Neural cell (in vitro differentiated cells): ENCODE results near the gene ARHGEF2. TPM values are rescaled to one million over a fixed set of nuclear protein-coding genes. Genes with fewer than 3 reads are reported as not detected.

Source experiments
- H2AFZ ChIP-seq: fragments of 200-600, 300-800 bp; sonication (generic), shearing (Covaris generic); 2 replicates; pipeline ENCODE4 v1.6.0; 2014; ENCODE audit warnings: low read depth, mild to moderate bottlenecking, antibody characterized with exemption, low read length, moderate library complexity
- H3F3A ChIP-seq: fragments of 200-600 bp; shearing (Covaris generic); 2 replicates; pipeline ENCODE4 v1.6.1; 2016; ENCODE audit warnings: mild to moderate bottlenecking, moderate library complexity, mixed read lengths, antibody characterized with exemption, low read length; ENCODE audit not compliant: insufficient read depth, poor library complexity, severe bottlenecking
- H3K27ac ChIP-seq: fragments of 200-600, 300-800 bp; sonication (generic), shearing (Covaris generic); 2 replicates; pipeline ENCODE4 v1.5.1; 2014; ENCODE audit warnings: mild to moderate bottlenecking, low read length, moderate library complexity
- H3K27me3 ChIP-seq: fragments of 300-800, 200-600 bp; sonication (generic), shearing (Covaris generic); 2 replicates; pipeline ENCODE4 v1.6.0; 2014; ENCODE audit warnings: mild to moderate bottlenecking, low read depth, low read length, moderate library complexity; ENCODE audit not compliant: insufficient read depth
- H3K36me3 ChIP-seq: fragments of 300-800, 200-600 bp; sonication (generic), shearing (Covaris generic); 2 replicates; pipeline ENCODE4 v1.5.1; 2014; ENCODE audit warnings: mild to moderate bottlenecking, antibody characterized with exemption, low read length, moderate library complexity; ENCODE audit not compliant: insufficient read depth
- H3K4me2 ChIP-seq: fragments of 300-800, 200-600 bp; sonication (generic), shearing (Covaris generic); 2 replicates; pipeline ENCODE4 v1.6.0; 2014; ENCODE audit warnings: mild to moderate bottlenecking, low read length
- H3K4me3 ChIP-seq: fragments of 300-800, 200-600 bp; sonication (generic), shearing (Covaris generic); 2 replicates; pipeline ENCODE4 v1.5.1; 2014; ENCODE audit warnings: mild to moderate bottlenecking, low read length, moderate library complexity
- H3K79me2 ChIP-seq: fragments of 200-600 bp; shearing (Covaris generic); replicated peaks from 2 replicates; pipeline ENCODE4 v1.6.0; 2014; ENCODE audit warnings: mild to moderate bottlenecking, low read length, moderate library complexity; ENCODE audit not compliant: insufficient read depth
- H3K9ac ChIP-seq: fragments of 300-800, 200-600 bp; sonication (generic), shearing (Covaris generic); 2 replicates; pipeline ENCODE4 v1.6.1; 2016; ENCODE audit warnings: mild to moderate bottlenecking, low read length, mixed read lengths
- H3K9me2 ChIP-seq: fragments of 200-600 bp; shearing (Covaris generic); 2 replicates; pipeline ENCODE4 v1.6.1; 2016; ENCODE audit warnings: mild to moderate bottlenecking, low read length, mixed read lengths; ENCODE audit not compliant: insufficient read depth
- H3K9me3 ChIP-seq: fragments of 200-600, 300-800 bp; sonication (generic), shearing (Covaris generic); 2 replicates; pipeline ENCODE4 v1.6.1; 2016; ENCODE audit warnings: mild to moderate bottlenecking, mixed run types, low read length, moderate library complexity, mixed read lengths
- H4K20me1 ChIP-seq: fragments of 200-600 bp; shearing (Covaris generic); 2 replicates; pipeline ENCODE4 v1.6.1; 2016; ENCODE audit warnings: mild to moderate bottlenecking, mixed run types; ENCODE audit not compliant: insufficient read depth
- EP300 ChIP-seq: fragments of 450-650 bp; conservative IDR thresholded peaks from 2 replicates; pipeline ENCODE4 v1.6.1; 2014; ENCODE audit warnings: antibody characterized with exemption, mild to moderate bottlenecking, moderate library complexity; ENCODE audit not compliant: poor library complexity, severe bottlenecking
- EZH2 ChIP-seq: fragments of 200-600, 300-800 bp; shearing (Covaris generic), sonication (generic); IDR thresholded peaks from 2 replicates; pipeline ENCODE4 v1.6.1; 2014; ENCODE audit warnings: antibody characterized with exemption, low read length, borderline replicate concordance, mild to moderate bottlenecking; ENCODE audit not compliant: insufficient read depth, poor library complexity, severe bottlenecking
- MXI1 ChIP-seq: fragments of 450-650 bp; conservative IDR thresholded peaks from 2 replicates; pipeline ENCODE4 v1.6.1; 2014; ENCODE audit warnings: antibody characterized with exemption, mild to moderate bottlenecking; ENCODE audit not compliant: poor library complexity, severe bottlenecking
- POLR2AphosphoS5 ChIP-seq: IDR thresholded peaks from 2 replicates; pipeline ENCODE4 v1.6.1; 2012
- RAD21 ChIP-seq: fragments of 450-650 bp; conservative IDR thresholded peaks from 2 replicates; pipeline ENCODE4 v1.6.1; 2014; ENCODE audit warnings: antibody characterized with exemption, mild to moderate bottlenecking, moderate library complexity
- REST ChIP-seq: IDR thresholded peaks from 2 replicates; pipeline ENCODE4 v1.6.1; 2012; ENCODE audit warnings: borderline replicate concordance
- SMC3 ChIP-seq: fragments of 450-650 bp; conservative IDR thresholded peaks from 2 replicates; pipeline ENCODE4 v1.6.1; 2014; ENCODE audit warnings: antibody characterized with exemption, mild to moderate bottlenecking, moderate library complexity; ENCODE audit not compliant: poor library complexity
- TAF1 ChIP-seq: IDR thresholded peaks from 2 replicates; pipeline ENCODE4 v1.6.1; 2012; ENCODE audit warnings: low read depth
- polyA plus RNA-seq: library from polyadenylated mRNA; depleted of rRNA; stranded (reverse); fragments of >200 nt; gene quantifications from 2 replicates; pipeline ENCODE4 v1.2.3, GENCODE V29; 2014
- TF ChIP-seq, protein P1 (sequence below): fragments of 450-650 bp; IDR thresholded peaks from 2 replicates; pipeline ENCODE4 v1.5.1; 2014; ENCODE audit warnings: antibody characterized with exemption, mild to moderate bottlenecking, moderate library complexity; ENCODE audit not compliant: poor library complexity, severe bottlenecking

The ARHGEF2 gene
- polyA plus RNA-seq, 1 donor from 2014 or later: 45.1 TPM

DNA sequence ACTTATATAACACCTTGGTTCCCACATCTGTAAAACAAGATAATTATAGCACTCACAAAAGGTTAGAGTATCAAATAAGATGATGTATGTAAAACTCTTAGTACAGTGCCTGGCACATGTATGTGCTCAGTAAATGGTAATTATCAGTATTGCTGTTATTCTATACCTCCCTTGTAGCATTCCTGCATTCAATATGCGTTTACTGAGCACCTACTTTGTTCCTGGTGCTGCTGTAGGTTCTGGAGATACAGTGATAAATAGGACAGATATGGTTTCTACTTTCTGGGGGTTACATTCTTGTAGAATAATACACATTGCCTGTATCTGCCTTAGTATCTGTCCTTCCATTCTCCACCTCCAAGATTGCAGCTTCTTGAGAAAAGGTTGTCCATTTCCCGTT is 43.6 kb upstream of the ARHGEF2 start:
- H3K4me2 ChIP-seq: no peak overlapping the region
- no peaks in the 10 kb centered on the region for H3K36me3 ChIP-seq
- H3K79me2 ChIP-seq: peaks cover 21% of the 10 kb centered on the region
- no peak overlapping the region for H2AFZ ChIP-seq
- no peaks in the 10 kb centered on the region for H3K27me3 ChIP-seq
- H3K27ac ChIP-seq: no peak overlapping the region
- no peaks in the 10 kb centered on the region for H3K9me2 ChIP-seq
- H3K9me3 ChIP-seq: no peaks in the 10 kb centered on the region
- no peak overlapping the region for H3K9ac ChIP-seq
- no peak overlapping the region for H3K4me3 ChIP-seq
- H4K20me1 ChIP-seq: no peaks in the 10 kb centered on the region
- no peak for TF ChIP-seq REST
- no peak for TF ChIP-seq EZH2
- TF ChIP-seq MXI1: no peak
- TF ChIP-seq, protein P1, sequence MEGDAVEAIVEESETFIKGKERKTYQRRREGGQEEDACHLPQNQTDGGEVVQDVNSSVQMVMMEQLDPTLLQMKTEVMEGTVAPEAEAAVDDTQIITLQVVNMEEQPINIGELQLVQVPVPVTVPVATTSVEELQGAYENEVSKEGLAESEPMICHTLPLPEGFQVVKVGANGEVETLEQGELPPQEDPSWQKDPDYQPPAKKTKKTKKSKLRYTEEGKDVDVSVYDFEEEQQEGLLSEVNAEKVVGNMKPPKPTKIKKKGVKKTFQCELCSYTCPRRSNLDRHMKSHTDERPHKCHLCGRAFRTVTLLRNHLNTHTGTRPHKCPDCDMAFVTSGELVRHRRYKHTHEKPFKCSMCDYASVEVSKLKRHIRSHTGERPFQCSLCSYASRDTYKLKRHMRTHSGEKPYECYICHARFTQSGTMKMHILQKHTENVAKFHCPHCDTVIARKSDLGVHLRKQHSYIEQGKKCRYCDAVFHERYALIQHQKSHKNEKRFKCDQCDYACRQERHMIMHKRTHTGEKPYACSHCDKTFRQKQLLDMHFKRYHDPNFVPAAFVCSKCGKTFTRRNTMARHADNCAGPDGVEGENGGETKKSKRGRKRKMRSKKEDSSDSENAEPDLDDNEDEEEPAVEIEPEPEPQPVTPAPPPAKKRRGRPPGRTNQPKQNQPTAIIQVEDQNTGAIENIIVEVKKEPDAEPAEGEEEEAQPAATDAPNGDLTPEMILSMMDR: no peak
- no peak for TF ChIP-seq EP300
- TF ChIP-seq SMC3: no peak
- TF ChIP-seq RAD21: no peak
- no peak for TF ChIP-seq POLR2AphosphoS5
- H3F3A ChIP-seq: no peaks in the 10 kb centered on the region

DNA sequence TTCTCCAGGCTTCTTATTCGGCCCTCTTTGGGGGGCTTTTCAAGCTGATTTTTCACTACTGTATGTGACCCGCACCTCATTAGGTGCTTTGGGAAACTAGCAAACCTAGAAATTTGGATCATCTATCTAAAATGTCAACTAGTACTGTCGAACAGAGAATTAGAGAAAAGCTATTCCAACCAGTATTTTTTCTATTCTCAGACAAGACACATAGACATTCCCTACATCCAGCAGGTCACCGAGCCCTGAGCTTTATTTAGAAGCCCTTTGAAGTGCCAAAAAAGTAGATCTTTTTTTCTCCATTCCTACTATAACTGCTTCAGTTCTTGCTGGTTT is 42.7 kb upstream of the ARHGEF2 start:
- peak; percentile 49 for TF ChIP-seq TAF1
- no peak for TF ChIP-seq RAD21
- TF ChIP-seq REST: no peak
- TF ChIP-seq POLR2AphosphoS5: peak; percentile 2
- Histone ChIP-seq H3F3A (no peaks in the 10 kb centered on the region), H3K27ac (peak overlapping the region; percentile 82), H3K4me3 (peak overlapping the region; percentile 93), H3K27me3 (no peaks in the 10 kb centered on the region), H3K36me3 (no peaks in the 10 kb centered on the region), H3K4me2 (peak overlapping the region; percentile 68), H3K9ac (peak overlapping the region; percentile 89), H4K20me1 (no peaks in the 10 kb centered on the region), H3K79me2 (peaks cover 21% of the 10 kb centered on the region), H3K9me2 (no peaks in the 10 kb centered on the region), H3K9me3 (no peaks in the 10 kb centered on the region), H2AFZ (peak overlapping the region; percentile 96)
